NCI-H748 (cell line): Measurements from ENCODE around the gene LRCH4.
"Not testable (repeated sequence)": the region's sequence is repeated elsewhere in the genome, so short reads cannot be mapped to it uniquely, and the experiment has no call there.

Source experiments
- DNase-seq: peaks from one replicate; lab custom pipeline; 2025; ENCODE audit not compliant: unreplicated experiment; lab: John Stamatoyannopoulos, UW

Gene LRCH4

GRCh38 chr7:100545360-100546128 lies 40.4 kb downstream of the LRCH4 start:
- no peak for DNase-seq

- DNase-seq, result no peak
Measured at GRCh38 chr7:100544967-100545359, 41.0 kb downstream of the LRCH4 start.

- DNase-seq, result no peak
Measured at GRCh38 chr7:100544386-100544785, 41.5 kb downstream of the LRCH4 start.

GRCh38 chr7:100543586-100543985 lies 42.3 kb downstream of the LRCH4 start:
- DNase-seq, result no peak

GRCh38 chr7:100541309-100541708 lies 44.6 kb downstream of the LRCH4 start:
- not testable (repeated sequence) for DNase-seq

GRCh38 chr7:100540073-100540723 lies 45.7 kb downstream of the LRCH4 start:
- no peak for DNase-seq

- peak; percentile 31 for DNase-seq
Measured at GRCh38 chr7:100539436-100540006, 46.4 kb downstream of the LRCH4 start.

GRCh38 chr7:100538654-100539435 lies 47.1 kb downstream of the LRCH4 start, which contains the start of gene AGFG2:
AGFG2 (plus strand) TSS chr7:100539203; CDS start chr7:100539347, 144 bp downstream.
- peak; percentile 99 for DNase-seq

- no peak for DNase-seq
Measured at GRCh38 chr7:100538348-100538653, 47.6 kb downstream of the LRCH4 start.

GRCh38 chr7:100536695-100537094 lies 49.2 kb downstream of the LRCH4 start:
- not testable (repeated sequence) for DNase-seq

- not testable (repeated sequence) for DNase-seq
Measured at GRCh38 chr7:100535982-100536381, 49.9 kb downstream of the LRCH4 start.

GRCh38 chr7:100532165-100533022 lies 53.5 kb downstream of the LRCH4 start:
- no peak for DNase-seq

- DNase-seq, result not testable (repeated sequence)
Measured at GRCh38 chr7:100528108-100528866, 57.6 kb downstream of the LRCH4 start.
